IMR-90 (cell line): ENCODE data around the gene IQSEC1. TPM values are rescaled to one million over a fixed set of nuclear protein-coding genes. Genes with fewer than 3 reads are reported as not detected.

Experiments
- ATAC-seq: fragments of 200-7000 bp; cut with Tn5 transposase; 2 replicates; pipeline ENCODE4 v1.9.1; 2020; ENCODE audit warnings: low read depth, mild to moderate bottlenecking, moderate library complexity
- BruUV-seq: library from RNA; stranded (reverse); fragments of 400-500 nt; replicated peaks from 2 replicates; lab custom pipeline; 2021; lab: Mats Ljungman, UMichigan
- CTCF ChIA-PET: fragments of 300-600 bp; formaldehyde crosslinking; extraction: SDS; loops from one replicate; lab custom pipeline; 2021; ENCODE audit warnings: antibody characterized with exemption; lab: Yijun Ruan, JAX
- POLR2A ChIA-PET: fragments of 300-600 bp; sonication (Branson Sonifier 250); formaldehyde crosslinking; loops from one replicate; lab custom pipeline; 2022; ENCODE audit warnings: antibody characterized with exemption; ENCODE audit not compliant: unreplicated experiment; lab: Charles Lee
- DNase-seq: peaks from one replicate; pipeline ENCODE4 v3.0.0; 2013
- H2AFZ ChIP-seq: replicated peaks from 2 replicates; pipeline ENCODE3; 2013; ENCODE audit warnings: low read length, mild to moderate bottlenecking; ENCODE audit not compliant: poor library complexity
- H2AK5ac ChIP-seq: 2 replicates; pipeline ENCODE4 v1.6.1; 2013; ENCODE audit warnings: low read depth, low read length, inconsistent platforms
- H2AK9ac ChIP-seq: replicated peaks from 2 replicates; pipeline ENCODE3; 2013; ENCODE audit warnings: mild to moderate bottlenecking, low read depth, low read length, moderate library complexity; ENCODE audit not compliant: poor library complexity
- H2BK120ac ChIP-seq: 2 replicates; pipeline ENCODE4 v1.6.1; 2013; ENCODE audit warnings: low read depth, low read length, inconsistent platforms
- H2BK15ac ChIP-seq: 3 replicates; pipeline ENCODE4 v1.6.1; 2013; ENCODE audit warnings: low read depth, low read length, inconsistent platforms
- H2BK20ac ChIP-seq: 2 replicates; pipeline ENCODE4 v1.6.1; 2013; ENCODE audit warnings: low read depth, mild to moderate bottlenecking, inconsistent platforms, low read length, moderate library complexity
- H2BK5ac ChIP-seq: 2 replicates; pipeline ENCODE4 v1.6.1; 2013; ENCODE audit warnings: mild to moderate bottlenecking, low read depth, low read length, inconsistent platforms; ENCODE audit not compliant: poor library complexity, severe bottlenecking
- H3K14ac ChIP-seq: replicated peaks from 2 replicates; pipeline ENCODE4 v1.6.1; 2013; ENCODE audit warnings: low read depth, low read length, inconsistent platforms
- H3K18ac ChIP-seq: 2 replicates; pipeline ENCODE4 v1.6.1; 2013; ENCODE audit warnings: low read depth, low read length, control low read depth
- H3K23ac ChIP-seq: 2 replicates; pipeline ENCODE4 v1.6.1; 2013; ENCODE audit warnings: low read depth, low read length, inconsistent platforms
- H3K27ac ChIP-seq: 2 replicates; pipeline ENCODE4 v1.5.1; 2013; ENCODE audit warnings: mild to moderate bottlenecking, control low read depth, low read length; ENCODE audit not compliant: insufficient read depth
- H3K27me3 ChIP-seq: 2 replicates; pipeline ENCODE4 v1.6.1; 2013; ENCODE audit warnings: low read length; ENCODE audit not compliant: control insufficient read depth, insufficient read depth
- H3K36me3 ChIP-seq: 2 replicates; pipeline ENCODE4 v1.6.1; 2013; ENCODE audit warnings: low read length, mixed read lengths; ENCODE audit not compliant: control insufficient read depth, insufficient read depth
- H3K4ac ChIP-seq: 2 replicates; pipeline ENCODE4 v1.6.1; 2013; ENCODE audit warnings: low read depth, low read length, inconsistent platforms
- H3K4me1 ChIP-seq: 2 replicates; pipeline ENCODE4 v1.6.1; 2013; ENCODE audit warnings: low read length, mixed read lengths; ENCODE audit not compliant: control insufficient read depth, insufficient read depth
- H3K4me2 ChIP-seq: 2 replicates; pipeline ENCODE4 v1.6.1; 2013; ENCODE audit warnings: low read depth, mild to moderate bottlenecking, control low read depth, low read length, moderate library complexity
- H3K4me3 ChIP-seq: 2 replicates; pipeline ENCODE4 v1.5.1; 2013; ENCODE audit warnings: low read depth, mild to moderate bottlenecking, control low read depth, low read length, moderate library complexity; ENCODE audit not compliant: insufficient read depth
- H3K56ac ChIP-seq: 2 replicates; pipeline ENCODE4 v1.6.1; 2013; ENCODE audit warnings: low read length, inconsistent platforms; ENCODE audit not compliant: insufficient read depth; ENCODE audit errors: extremely low read depth
- H3K79me1 ChIP-seq, 2 experiments: 2 replicates each; pipeline ENCODE4 v1.6.1; 2013; ENCODE audit warnings: low read length in 2 of 2, inconsistent platforms in 1 of 2, low read depth in 1 of 2
- H3K9ac ChIP-seq: 2 replicates; pipeline ENCODE4 v1.6.1; 2013; ENCODE audit warnings: low read depth, low read length, control low read depth
- H3K9me1 ChIP-seq: 2 replicates; pipeline ENCODE4 v1.6.1; 2013; ENCODE audit warnings: low read length, inconsistent platforms; ENCODE audit not compliant: insufficient read depth
- H3K9me3 ChIP-seq: 2 replicates; pipeline ENCODE4 v1.6.1; 2013; ENCODE audit warnings: low read length; ENCODE audit not compliant: control insufficient read depth, insufficient read depth
- H4K20me1 ChIP-seq: 2 replicates; pipeline ENCODE4 v1.6.1; 2013; ENCODE audit warnings: low read length, inconsistent platforms; ENCODE audit not compliant: insufficient read depth
- H4K5ac ChIP-seq: 2 replicates; pipeline ENCODE4 v1.6.1; 2013; ENCODE audit warnings: mild to moderate bottlenecking, low read depth, low read length, control low read depth
- H4K8ac ChIP-seq, 2 experiments: 2 replicates each; pipeline ENCODE4 v1.6.1; 2013; ENCODE audit warnings: low read depth in 2 of 2, low read length in 2 of 2, control low read depth in 1 of 2, inconsistent platforms in 1 of 2
- H4K91ac ChIP-seq: 2 replicates; pipeline ENCODE4 v1.6.1; 2013; ENCODE audit warnings: low read depth, low read length, inconsistent platforms; ENCODE audit not compliant: insufficient read depth
- MAZ ChIP-seq: IDR thresholded peaks from 2 replicates; pipeline ENCODE4 v1.6.1; 2012; ENCODE audit warnings: low read depth, mild to moderate bottlenecking, low read length, improper control_type of control experiment, moderate library complexity, borderline replicate concordance
- RAD21 ChIP-seq: IDR thresholded peaks from 2 replicates; pipeline ENCODE4 v1.6.1; 2012; ENCODE audit warnings: low read length, improper control_type of control experiment
- WGBS, 2 experiments: methylation state at CpG; one replicate each; pipeline versions ENCODE4 v1.1.5 to v1.1.7; 2013; ENCODE audit warnings: missing lambda C conversion rate in 2 of 2; ENCODE audit not compliant: insufficient read length in 1 of 2; ENCODE audit errors: extremely low coverage in 2 of 2; 5-methylcytosine and 5-hydroxymethylcytosine counted together
- dilution Hi-C: fragments of 300-500 bp; cut with HindIII; formaldehyde crosslinking; loops from one replicate; pipeline ENCODE4 v1.14.3; 2018; ENCODE audit warnings: low sequenced_read_pairs; ENCODE audit not compliant: unreplicated experiment
- in situ Hi-C: fragments of 300-500 bp; cut with MboI; formaldehyde crosslinking; loops from 3 replicates; pipeline ENCODE4 v1.14.3; 2019; ENCODE audit warnings: low sequenced_read_pairs, inconsistent platforms, mixed read lengths
- intact Hi-C: fragments of 100-400 bp; cut with micrococcal nuclease; formaldehyde crosslinking; loops from 2 replicates; pipeline ENCODE4 v1.10.0; 2022
- polyA plus RNA-seq, 3 experiments: library from polyadenylated mRNA; depleted of rRNA; stranded (reverse); fragments of >200 nt; gene quantifications; 2 replicates each; pipeline ENCODE4 v1.2.3, GENCODE V29; 2012; ENCODE audit warnings: low replicate concordance in 1 of 3
- total RNA-seq: library from RNA; depleted of rRNA; stranded (reverse); fragments of >200 nt; gene quantifications from 2 replicates; pipeline ENCODE4 v1.2.3, GENCODE V29; 2012

The IQSEC1 gene
- total and polyA plus RNA-seq, 2 of the 4 experiments (the other 2 are of a cell fraction), result 5.9 to 11.9 TPM

DNA sequence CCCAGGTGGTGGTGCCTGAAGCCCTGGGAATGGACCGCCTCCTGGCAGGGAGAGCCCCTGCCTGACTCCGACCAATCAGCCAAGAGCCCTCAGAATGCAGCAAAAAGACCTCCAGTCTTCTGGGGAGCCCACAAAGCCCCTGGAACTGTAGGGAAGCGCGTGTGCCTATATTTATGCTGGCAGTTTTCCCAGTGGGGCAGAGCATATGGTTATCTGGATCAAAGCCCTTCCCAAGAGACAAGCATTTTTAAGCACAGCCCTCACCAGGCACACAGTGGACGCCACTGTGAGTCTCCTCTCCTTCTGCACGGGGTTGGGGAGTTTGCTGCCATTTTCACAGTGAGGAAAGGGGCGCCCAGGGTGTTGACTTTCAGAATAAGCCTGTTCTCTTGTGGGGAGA, 150.9 kb downstream of the IQSEC1 start:
- Histone ChIP-seq H2BK120ac (no peak overlapping the region), H3K27me3 (no peaks in the 10 kb centered on the region), H4K8ac (no peak overlapping the region), H2AFZ (no peak overlapping the region), H3K4ac (no peak overlapping the region), H3K23ac (no peak overlapping the region), H2BK15ac (no peak overlapping the region), H3K36me3 (peaks cover 45% of the 10 kb centered on the region), H3K9me3 (no peaks in the 10 kb centered on the region), H3K14ac (no peak overlapping the region), H2AK9ac (peak overlapping the region; percentile 85), H4K20me1 (no peaks in the 10 kb centered on the region), H3K4me2 (no peak overlapping the region), H3K4me3 (no peak overlapping the region), H4K5ac (no peak overlapping the region), H3K27ac (no peak overlapping the region), H2AK5ac (no peak overlapping the region), H3K79me1 (peaks cover 0 to 2% of the 10 kb centered on the region in 2 experiments; a peak in 1 of 4 replicates), H3K9me1 (no peaks in the 10 kb centered on the region), H4K91ac (no peak overlapping the region), H3K9ac (no peak overlapping the region), H3K56ac (no peak overlapping the region), H3K4me1 (peaks cover 2% of the 10 kb centered on the region; the same call in 1 of the 2 replicates), H3K18ac (no peak overlapping the region), H2BK20ac (no peak overlapping the region), H2BK5ac (no peak overlapping the region)
- ChIA-PET POLR2A (no interaction called here), CTCF (no interaction called here)
- in situ Hi-C loops (no loop called here), intact Hi-C loops (no loop called here), dilution Hi-C loops (no loop called here)
- BruUV-seq, result no TSS peak
- no peak for TF ChIP-seq RAD21
- TF ChIP-seq MAZ, result no peak
- peak; percentile 15 for DNase-seq
- 67% methylated on average over 3 of the region's 7 CpGs; no CpG with 5 or more reads in 1 of the 2 experiments for WGBS, 2 experiments
- 0 out of 2 replicates have a peak, but pooled peaks have one; percentile 21 for ATAC-seq
